Fibroblast of villous mesenchyme (primary cell): ENCODE data around the gene HABP4. TPM values are rescaled to one million over a fixed set of nuclear protein-coding genes. Genes with fewer than 3 reads are reported as not detected.

Source experiments
- DNase-seq: peaks from one replicate; pipeline ENCODE4 v3.0.0-alpha.2; 2010; ENCODE audit warnings: low read depth
- H3K4me3 ChIP-seq: 2 replicates; pipeline ENCODE4 v1.5.1; 2011; ENCODE audit warnings: low read depth, mild to moderate bottlenecking, low read length
- CTCF ChIP-seq: IDR thresholded peaks from 2 replicates; pipeline ENCODE4 v1.5.1; 2012; ENCODE audit warnings: low read depth, mild to moderate bottlenecking, low read length; ENCODE audit not compliant: insufficient read depth
- total RNA-seq: library from RNA; depleted of rRNA; stranded (reverse); fragments of >200 nt; gene quantifications from 2 replicates; pipeline ENCODE4 v1.2.3, GENCODE V29; 2012

The HABP4 gene
- total RNA-seq, 1 donor, result 9.9 TPM

GRCh38 chr9:96447406-96447805, 2.6 kb upstream of the HABP4 start:
- no peak for TF ChIP-seq CTCF
- H3K4me3 ChIP-seq, result no peak overlapping the region
- DNase-seq, result peak; percentile 73

GRCh38 chr9:96448546-96449170, 1.3 kb upstream of the HABP4 start:
- H3K4me3 ChIP-seq, result no peak overlapping the region
- DNase-seq, result no peak
- TF ChIP-seq CTCF, result no peak

- no peak for DNase-seq
- H3K4me3 ChIP-seq, result peak overlapping the region; percentile 57
- TF ChIP-seq CTCF, result no peak
Measured at GRCh38 chr9:96449523-96449844, 485 bp upstream of the HABP4 start.

- no peak for TF ChIP-seq CTCF
- peak overlapping the region; percentile 75 for H3K4me3 ChIP-seq
- DNase-seq, result peak; percentile 42
Measured at GRCh38 chr9:96450613-96451528, 902 bp downstream of the HABP4 start.

GRCh38 chr9:96453625-96454024, 3.7 kb downstream of the HABP4 start:
- H3K4me3 ChIP-seq, result no peak overlapping the region
- no peak for DNase-seq
- peak; percentile 64 for TF ChIP-seq CTCF

GRCh38 chr9:96457266-96457665, 7.3 kb downstream of the HABP4 start:
- peak; percentile 24 for DNase-seq
- no peak for TF ChIP-seq CTCF
- H3K4me3 ChIP-seq, result no peak overlapping the region
